Hepatocyte (in vitro differentiated cells): ENCODE results near the gene FAM210B. TPM values are rescaled to one million over a fixed set of nuclear protein-coding genes. Genes with fewer than 3 reads are reported as not detected.

Source experiments
- DNase-seq: peaks from one replicate; pipeline ENCODE4 v3.0.0-alpha.2; 2016; ENCODE audit warnings: low spot score
- H2AFZ ChIP-seq: fragments of 200-600 bp; sonication (generic); 2 replicates; pipeline ENCODE4 v1.6.0; 2016; ENCODE audit warnings: antibody characterized with exemption, mild to moderate bottlenecking
- H3K27ac ChIP-seq: fragments of 200-600 bp; sonication (generic); 2 replicates; pipeline ENCODE4 v1.5.1; 2016; ENCODE audit warnings: mild to moderate bottlenecking
- H3K27me3 ChIP-seq: fragments of 200-600 bp; sonication (generic); 2 replicates; pipeline ENCODE4 v1.6.1; 2016
- H3K36me3 ChIP-seq: fragments of 200-600 bp; sonication (generic); replicated peaks from 2 replicates; pipeline ENCODE4 v1.5.1; 2016; ENCODE audit warnings: low read depth; ENCODE audit not compliant: insufficient read depth
- H3K4me1 ChIP-seq: fragments of 200-600 bp; sonication (generic); 2 replicates; pipeline ENCODE4 v1.5.1; 2016; ENCODE audit warnings: mild to moderate bottlenecking, moderate library complexity; ENCODE audit not compliant: insufficient read depth
- H3K4me2 ChIP-seq: fragments of 200-600 bp; sonication (generic); 2 replicates; pipeline ENCODE4 v1.6.0; 2016
- H3K4me3 ChIP-seq: fragments of 200-600 bp; sonication (generic); 2 replicates; pipeline ENCODE4 v1.5.1; 2016; ENCODE audit warnings: mild to moderate bottlenecking
- H3K79me2 ChIP-seq: fragments of 200-600 bp; sonication (generic); 2 replicates; pipeline ENCODE4 v1.6.0; 2017; ENCODE audit warnings: mild to moderate bottlenecking
- H3K9me2 ChIP-seq: fragments of 200-600 bp; sonication (generic); replicated peaks from 2 replicates; pipeline ENCODE4 v1.6.0; 2017; ENCODE audit warnings: mild to moderate bottlenecking; ENCODE audit not compliant: insufficient read depth
- H3K9me3 ChIP-seq: fragments of 200-600 bp; sonication (generic); 2 replicates; pipeline ENCODE4 v1.5.1; 2016; ENCODE audit warnings: low read depth, mild to moderate bottlenecking
- H4K20me1 ChIP-seq: fragments of 200-600 bp; sonication (generic); 2 replicates; pipeline ENCODE4 v1.6.0; 2016; ENCODE audit warnings: mild to moderate bottlenecking; ENCODE audit not compliant: insufficient read depth, poor library complexity, severe bottlenecking
- EZH2 ChIP-seq: fragments of 200-600 bp; sonication (generic); IDR thresholded peaks from 2 replicates; pipeline ENCODE4 v1.6.1; 2016; ENCODE audit warnings: antibody characterized with exemption, mild to moderate bottlenecking, borderline replicate concordance
- EZH2phosphoT487 ChIP-seq: fragments of 200-600 bp; sonication (generic); IDR thresholded peaks from one replicate; pipeline ENCODE4 v1.6.1; 2018; ENCODE audit warnings: antibody characterized with exemption, mild to moderate bottlenecking, low read depth, moderate library complexity; ENCODE audit not compliant: unreplicated experiment, severe bottlenecking
- WGBS: methylation state at CpG from one replicate; pipeline ENCODE4 v1.1.6; 2016; ENCODE audit warnings: low lambda C conversion rate; ENCODE audit errors: missing lambda C conversion rate; 5-methylcytosine and 5-hydroxymethylcytosine counted together
- polyA plus RNA-seq: library from polyadenylated mRNA; unstranded; fragments of >200 nt; fragmentation: Nextera tagmentation; extraction: Ambion mirVana; gene quantifications from 2 replicates; pipeline ENCODE4 v1.2.1, GENCODE V29; 2016
- total RNA-seq: library from RNA; depleted of rRNA; stranded (reverse); fragments of >200 nt; gene quantifications from 2 replicates; pipeline ENCODE4 v1.2.3, GENCODE V29; 2014
- TF ChIP-seq, protein P1 (sequence below): fragments of 200-600 bp; sonication (generic); IDR thresholded peaks from 2 replicates; pipeline ENCODE4 v1.5.1; 2016; ENCODE audit warnings: antibody characterized with exemption, mild to moderate bottlenecking; ENCODE audit not compliant: poor library complexity

FAM210B gene
- total and polyA plus RNA-seq, 2 experiments from 2014 or later: 57.0 to 62.7 TPM

DNA sequence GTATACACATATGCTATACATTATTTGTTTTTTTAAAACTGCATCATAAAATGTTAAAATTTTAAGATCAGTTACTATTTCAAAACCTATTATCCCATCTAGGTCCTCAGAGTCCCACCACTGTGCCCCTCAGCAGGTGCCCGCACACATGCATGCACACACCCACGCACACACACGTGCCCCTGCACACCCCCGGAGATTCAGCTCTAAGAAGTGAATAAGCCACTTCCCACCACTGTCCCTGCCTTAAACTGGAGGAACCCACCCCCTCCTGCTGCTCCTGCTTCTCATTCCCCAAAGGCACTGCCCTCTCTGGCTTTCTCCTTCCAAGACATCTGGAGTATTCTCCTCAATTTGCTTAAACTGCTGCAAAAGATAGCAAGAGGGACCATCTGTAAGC is 5.4 kb upstream of the FAM210B start:
- no peaks in the 10 kb centered on the region for H3K4me1 ChIP-seq
- H3K36me3 ChIP-seq: no peaks in the 10 kb centered on the region
- no peak overlapping the region for H3K4me2 ChIP-seq
- H3K4me3 ChIP-seq: no peak overlapping the region
- 93% methylated on average over 4 of the region's 4 CpGs for WGBS
- no peaks in the 10 kb centered on the region for H3K79me2 ChIP-seq
- no peaks in the 10 kb centered on the region for H3K9me3 ChIP-seq
- DNase-seq: no peak
- no peaks in the 10 kb centered on the region for H3K9me2 ChIP-seq
- H2AFZ ChIP-seq: no peak overlapping the region
- H3K27ac ChIP-seq: no peak overlapping the region
- H4K20me1 ChIP-seq: no peaks in the 10 kb centered on the region
- TF ChIP-seq EZH2: no peak
- TF ChIP-seq, protein P1, sequence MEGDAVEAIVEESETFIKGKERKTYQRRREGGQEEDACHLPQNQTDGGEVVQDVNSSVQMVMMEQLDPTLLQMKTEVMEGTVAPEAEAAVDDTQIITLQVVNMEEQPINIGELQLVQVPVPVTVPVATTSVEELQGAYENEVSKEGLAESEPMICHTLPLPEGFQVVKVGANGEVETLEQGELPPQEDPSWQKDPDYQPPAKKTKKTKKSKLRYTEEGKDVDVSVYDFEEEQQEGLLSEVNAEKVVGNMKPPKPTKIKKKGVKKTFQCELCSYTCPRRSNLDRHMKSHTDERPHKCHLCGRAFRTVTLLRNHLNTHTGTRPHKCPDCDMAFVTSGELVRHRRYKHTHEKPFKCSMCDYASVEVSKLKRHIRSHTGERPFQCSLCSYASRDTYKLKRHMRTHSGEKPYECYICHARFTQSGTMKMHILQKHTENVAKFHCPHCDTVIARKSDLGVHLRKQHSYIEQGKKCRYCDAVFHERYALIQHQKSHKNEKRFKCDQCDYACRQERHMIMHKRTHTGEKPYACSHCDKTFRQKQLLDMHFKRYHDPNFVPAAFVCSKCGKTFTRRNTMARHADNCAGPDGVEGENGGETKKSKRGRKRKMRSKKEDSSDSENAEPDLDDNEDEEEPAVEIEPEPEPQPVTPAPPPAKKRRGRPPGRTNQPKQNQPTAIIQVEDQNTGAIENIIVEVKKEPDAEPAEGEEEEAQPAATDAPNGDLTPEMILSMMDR: no peak
- H3K27me3 ChIP-seq: no peaks in the 10 kb centered on the region

DNA sequence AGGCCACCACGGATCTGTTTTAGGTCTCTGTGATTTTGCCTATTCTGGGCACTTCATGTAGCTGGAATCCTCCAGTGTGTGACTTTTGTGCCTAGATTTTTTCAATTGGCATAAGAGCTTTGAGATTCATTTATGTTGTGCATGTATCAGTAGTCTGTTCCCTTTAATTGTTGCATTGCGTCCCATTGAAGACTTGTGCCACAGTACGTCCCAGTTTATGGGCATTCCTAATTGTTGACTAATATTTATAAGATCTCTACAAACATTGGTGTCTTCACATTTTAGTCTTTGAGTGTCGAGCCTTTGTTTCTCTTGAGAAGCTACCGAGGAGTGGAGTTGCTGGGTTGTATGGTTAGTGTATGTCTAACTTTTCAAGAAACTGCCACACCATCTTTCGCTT is 704 bp upstream of the FAM210B start:
- H3K4me2 ChIP-seq: peak overlapping the region; percentile 90
- H3K27ac ChIP-seq: no peak overlapping the region
- TF ChIP-seq EZH2 (no peak), EZH2phosphoT487 (no peak)
- TF ChIP-seq, protein P1: no peak
- H3K79me2 ChIP-seq: peaks cover 25% of the 10 kb centered on the region
- H3K4me3 ChIP-seq: no peak overlapping the region
- H3K9me2 ChIP-seq: no peaks in the 10 kb centered on the region
- H4K20me1 ChIP-seq: peaks cover 3% of the 10 kb centered on the region
- WGBS: 65% methylated on average over 6 of the region's 6 CpGs
- H3K9me3 ChIP-seq: no peaks in the 10 kb centered on the region
- H3K36me3 ChIP-seq: no peaks in the 10 kb centered on the region
- H3K4me1 ChIP-seq: peaks cover 13% of the 10 kb centered on the region
- no peaks in the 10 kb centered on the region for H3K27me3 ChIP-seq
- peak overlapping the region; percentile 61 for H2AFZ ChIP-seq
- no peak for DNase-seq

DNA sequence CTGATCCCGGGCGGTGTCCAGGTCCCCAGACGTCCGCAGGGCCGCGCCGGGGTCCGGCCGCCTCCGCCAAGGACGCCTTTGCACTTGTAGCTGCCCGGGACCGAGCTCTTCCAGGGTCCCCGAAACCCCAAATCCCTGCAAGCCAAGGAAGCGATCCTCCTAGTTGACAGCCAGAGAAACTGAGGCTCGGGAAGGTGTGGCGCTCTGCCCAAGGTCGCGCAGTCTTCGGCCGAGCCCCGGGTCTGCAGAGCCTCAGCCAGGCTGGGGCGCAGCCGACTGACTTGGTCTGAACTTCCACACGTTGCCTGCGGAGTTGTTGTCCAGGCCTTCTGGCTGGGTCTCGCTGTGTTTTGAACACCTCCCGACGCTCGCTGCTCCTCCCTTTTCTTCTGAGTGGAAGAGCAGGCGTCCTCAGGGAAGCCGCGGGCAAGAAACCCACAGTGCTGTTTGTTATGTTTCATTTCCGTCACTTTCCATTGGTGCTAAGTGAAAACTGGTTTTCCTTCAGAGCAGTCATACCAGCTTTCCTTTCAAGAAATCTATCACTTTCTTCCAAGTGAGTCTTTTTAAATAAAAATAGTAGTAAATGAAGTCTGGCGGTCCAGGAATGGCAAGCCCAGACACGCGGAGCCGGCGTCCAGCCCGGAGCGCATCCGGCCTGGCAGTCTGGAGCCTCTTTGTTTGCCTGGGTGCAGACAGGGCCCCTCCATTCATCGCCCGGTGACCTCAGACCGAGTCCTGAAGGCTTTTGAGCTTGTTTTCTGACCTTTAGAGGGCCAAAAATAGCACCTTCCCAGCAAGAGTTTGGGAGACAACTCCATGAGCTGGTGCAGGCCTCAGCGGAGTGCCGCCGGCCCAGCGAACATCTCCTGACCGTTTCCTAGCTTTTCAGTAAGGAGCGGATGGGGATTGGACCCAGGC is 698 bp downstream of the FAM210B start:
- Histone ChIP-seq H4K20me1 (peaks cover 3% of the 10 kb centered on the region), H3K27me3 (no peaks in the 10 kb centered on the region), H3K4me1 (peaks cover 13% of the 10 kb centered on the region), H3K4me2 (peak overlapping the region; percentile 98), H3K36me3 (no peaks in the 10 kb centered on the region), H3K9me3 (no peaks in the 10 kb centered on the region), H3K27ac (peak overlapping the region; percentile 88), H3K9me2 (no peaks in the 10 kb centered on the region), H3K79me2 (peaks cover 25% of the 10 kb centered on the region), H2AFZ (peak overlapping the region; percentile 75), H3K4me3 (peak overlapping the region; percentile 84)
- DNase-seq: peak; percentile 79
- 9% methylated on average over 51 of the region's 51 CpGs for WGBS
- TF ChIP-seq EZH2phosphoT487 (no peak), EZH2 (no peak)
- TF ChIP-seq, protein P1: no peak
